GM04504 (cell line): ENCODE measurements around the gene CFAP92.
"Not testable (repeated sequence)": the region's sequence is repeated elsewhere in the genome, so short reads cannot be mapped to it uniquely, and the experiment has no call there.

Experiments
- DNase-seq: peaks from one replicate; pipeline ENCODE4 v3.0.0-alpha.2; 2012; ENCODE audit warnings: low read depth

CFAP92 gene

DNA sequence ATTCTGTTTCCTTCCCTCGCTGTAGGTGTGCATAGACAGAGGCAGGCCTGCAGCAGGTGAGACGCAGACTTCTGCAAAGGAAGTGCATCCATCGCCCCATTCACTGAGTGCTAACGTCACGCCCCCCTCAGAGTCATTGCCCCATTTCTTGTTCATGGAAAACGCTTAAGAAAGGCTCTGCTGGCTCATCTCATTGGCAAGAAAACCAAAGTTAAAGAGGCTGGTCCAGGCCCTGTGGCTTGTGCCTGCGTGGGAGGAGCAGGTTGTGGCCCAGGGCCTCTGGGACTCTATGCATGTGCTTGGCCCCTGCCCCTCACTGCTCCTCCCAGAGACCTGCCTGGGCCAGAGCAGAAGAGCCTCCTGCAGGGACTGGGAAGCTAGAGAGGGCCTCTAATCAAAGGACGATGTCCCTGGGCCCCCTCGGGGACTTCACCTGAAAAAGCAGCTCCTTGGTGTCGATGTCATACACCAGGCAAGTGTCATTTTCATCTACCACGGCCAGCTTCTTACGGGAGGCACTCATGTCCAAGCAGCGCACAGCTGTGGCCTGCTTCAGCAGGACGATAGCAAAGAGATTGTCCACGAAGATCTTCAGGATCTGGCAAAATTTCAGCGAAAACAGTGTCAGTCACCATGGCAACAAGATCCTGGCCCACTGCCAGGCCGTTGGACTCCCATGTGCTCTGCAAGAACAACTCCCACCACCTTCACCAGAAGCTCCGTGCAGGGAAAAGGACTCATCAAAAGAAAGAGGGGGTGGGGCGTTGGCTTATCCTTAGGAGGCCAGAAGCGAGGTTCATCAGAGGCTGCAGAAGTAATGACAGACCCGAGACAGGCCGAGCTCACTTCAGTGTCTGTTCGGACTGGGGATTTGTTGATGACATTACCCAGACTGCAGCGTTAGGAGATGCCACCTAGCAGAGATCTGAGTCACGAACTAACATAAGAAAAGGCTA, 128.7 kb downstream of the CFAP92 start:
- DNase-seq = not testable (repeated sequence)

GRCh38 chr3:128864351-128864811, 129.5 kb downstream of the CFAP92 start:
- DNase-seq = no peak

GRCh38 chr3:128863560-128863959, 130.3 kb downstream of the CFAP92 start:
- no peak for DNase-seq

- DNase-seq = no peak
Observed at GRCh38 chr3:128861491-128861890, 132.4 kb downstream of the CFAP92 start.
